ENCODE measurements around the gene SNX8.

GRCh38 chr7:2353113-2353935, 39.1 kb upstream of the SNX8 start:
- TF ChIP-seq CTCF (IDR thresholded peaks at IDR 0.05) (no peak), POLR2A (IDR thresholded peaks at IDR 0.05) (no peak), EP300 (IDR thresholded peaks at IDR 0.05) (no peak)

All from stomach (tissue), 4 donors.